PFSK-1 (cell line): ENCODE results near the gene GPR17.

Experiments
- TAF1 ChIP-seq: IDR thresholded peaks from 2 replicates; pipeline ENCODE4 v1.6.1; 2012; ENCODE audit warnings: low read length, control low read depth, borderline replicate concordance; ENCODE audit not compliant: insufficient read depth
- TF ChIP-seq, protein P1 (sequence below), 2 experiments: IDR thresholded peaks; 2 replicates each; pipeline versions ENCODE4 v1.6.1 to v1.8.0; 2011 to 2012; ENCODE audit warnings: low read depth in 2 of 2, low read length in 2 of 2, control low read depth in 1 of 2, inconsistent platforms in 1 of 2, mild to moderate bottlenecking in 1 of 2, moderate library complexity in 1 of 2; ENCODE audit not compliant: insufficient read depth in 1 of 2

GRCh38 chr2:127664065-127664894 is 18.3 kb downstream of the GPR17 start:
- TF ChIP-seq, protein P1, sequence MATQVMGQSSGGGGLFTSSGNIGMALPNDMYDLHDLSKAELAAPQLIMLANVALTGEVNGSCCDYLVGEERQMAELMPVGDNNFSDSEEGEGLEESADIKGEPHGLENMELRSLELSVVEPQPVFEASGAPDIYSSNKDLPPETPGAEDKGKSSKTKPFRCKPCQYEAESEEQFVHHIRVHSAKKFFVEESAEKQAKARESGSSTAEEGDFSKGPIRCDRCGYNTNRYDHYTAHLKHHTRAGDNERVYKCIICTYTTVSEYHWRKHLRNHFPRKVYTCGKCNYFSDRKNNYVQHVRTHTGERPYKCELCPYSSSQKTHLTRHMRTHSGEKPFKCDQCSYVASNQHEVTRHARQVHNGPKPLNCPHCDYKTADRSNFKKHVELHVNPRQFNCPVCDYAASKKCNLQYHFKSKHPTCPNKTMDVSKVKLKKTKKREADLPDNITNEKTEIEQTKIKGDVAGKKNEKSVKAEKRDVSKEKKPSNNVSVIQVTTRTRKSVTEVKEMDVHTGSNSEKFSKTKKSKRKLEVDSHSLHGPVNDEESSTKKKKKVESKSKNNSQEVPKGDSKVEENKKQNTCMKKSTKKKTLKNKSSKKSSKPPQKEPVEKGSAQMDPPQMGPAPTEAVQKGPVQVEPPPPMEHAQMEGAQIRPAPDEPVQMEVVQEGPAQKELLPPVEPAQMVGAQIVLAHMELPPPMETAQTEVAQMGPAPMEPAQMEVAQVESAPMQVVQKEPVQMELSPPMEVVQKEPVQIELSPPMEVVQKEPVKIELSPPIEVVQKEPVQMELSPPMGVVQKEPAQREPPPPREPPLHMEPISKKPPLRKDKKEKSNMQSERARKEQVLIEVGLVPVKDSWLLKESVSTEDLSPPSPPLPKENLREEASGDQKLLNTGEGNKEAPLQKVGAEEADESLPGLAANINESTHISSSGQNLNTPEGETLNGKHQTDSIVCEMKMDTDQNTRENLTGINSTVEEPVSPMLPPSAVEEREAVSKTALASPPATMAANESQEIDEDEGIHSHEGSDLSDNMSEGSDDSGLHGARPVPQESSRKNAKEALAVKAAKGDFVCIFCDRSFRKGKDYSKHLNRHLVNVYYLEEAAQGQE (IDR thresholded peaks at IDR 0.05; ENCODE audit: insufficient read depth in 1 of 2, low read depth in 2 of 2, low read length in 2 of 2): no peak
- TF ChIP-seq TAF1: no peak
